K562 (cell line): ENCODE results near the gene KDM2A. TPM values are rescaled to one million over a fixed set of nuclear protein-coding genes. Genes with fewer than 3 reads are reported as not detected.

Experiments
- ATAC-seq: fragments of 200-7000 bp; cut with Tn5 transposase; 3 replicates; pipeline ENCODE4 v1.9.1; 2020; ENCODE audit warnings: moderate library complexity
- BruUV-seq: library from RNA; stranded (reverse); fragments of 400-500 nt; replicated peaks from 2 replicates; lab custom pipeline; 2021; lab: Mats Ljungman, UMichigan
- CTCF ChIA-PET: fragments of 300-600 bp; formaldehyde crosslinking; extraction: SDS; loops from one replicate; lab custom pipeline; 2021; ENCODE audit warnings: low intra/inter-chr PET ratio; lab: Yijun Ruan, JAX
- POLR2A ChIA-PET: fragments of 300-600, 350-650 bp; sonication (Branson Sonifier 250); formaldehyde crosslinking; extraction: SDS; loops from one replicate; lab custom pipeline; 2021; ENCODE audit warnings: antibody characterized with exemption, inconsistent platforms; lab: Yijun Ruan, JAX
- DNase-seq, 4 experiments: peaks; one replicate each; pipeline versions ENCODE4 v3.0.0 to v3.0.0-alpha.2; 2011 to 2018; ENCODE audit warnings: low spot score in 3 of 4, mixed read lengths in 3 of 4; ENCODE audit errors: extremely low read depth in 1 of 4
- FAIRE-seq: peaks from 2 replicates; lab custom pipeline; 2011; peaks lifted over from hg19 to GRCh38; lab: Jason Lieb, UNC
- H2AFZ ChIP-seq: 2 replicates; pipeline ENCODE4 v1.6.0; 2011; ENCODE audit warnings: low read depth, low read length, control low read depth, inconsistent platforms
- H3K27ac ChIP-seq: fragments of 200-600 bp; 3 replicates; pipeline ENCODE4 v1.8.0; 2011; ENCODE audit warnings: low read depth, mild to moderate bottlenecking, control low read depth, inconsistent platforms, low read length, moderate library complexity, mixed read lengths; ENCODE audit errors: extremely low read depth
- H3K27me3 ChIP-seq, 2 experiments: fragments of 300-600 bp in 1 of 2; 2 replicates in 1 of 2; 3 replicates in 1 of 2; pipeline versions ENCODE4 v1.6.0 to v1.8.0; 2011; ENCODE audit warnings: inconsistent platforms in 2 of 2, low read length in 2 of 2, mild to moderate bottlenecking in 1 of 2, mixed read lengths in 1 of 2, moderate library complexity in 1 of 2; ENCODE audit not compliant: control insufficient read depth in 2 of 2, insufficient read depth in 2 of 2
- H3K36me3 ChIP-seq: fragments of 300-600 bp; 3 replicates; pipeline ENCODE4 v1.8.0; 2011; ENCODE audit warnings: mild to moderate bottlenecking, low read length, inconsistent platforms; ENCODE audit not compliant: control insufficient read depth, insufficient read depth
- H3K4me1 ChIP-seq, 2 experiments: fragments of 200-600 bp in 1 of 2; replicated peaks in 1 of 2; 2 replicates in 1 of 2; 3 replicates in 1 of 2; pipeline versions ENCODE4 v1.5.1 to v1.8.0; 2011; ENCODE audit warnings: inconsistent platforms in 2 of 2, low read length in 2 of 2, mild to moderate bottlenecking in 1 of 2, mixed read lengths in 1 of 2, moderate library complexity in 1 of 2; ENCODE audit not compliant: control insufficient read depth in 2 of 2, insufficient read depth in 2 of 2
- H3K4me2 ChIP-seq: 2 replicates; pipeline ENCODE4 v1.6.1; 2011; ENCODE audit warnings: low read length, control low read depth, inconsistent platforms, mixed read lengths; ENCODE audit not compliant: insufficient read depth
- H3K4me3 ChIP-seq: fragments of 200-600 bp; sonication (generic), shearing (Covaris generic); 2 replicates; pipeline ENCODE4 v1.5.1; 2016; ENCODE audit warnings: control low read depth, inconsistent platforms
- H3K79me2 ChIP-seq: fragments of 200-600 bp; 3 replicates; pipeline ENCODE4 v1.8.0; 2011; ENCODE audit warnings: low read length, inconsistent platforms; ENCODE audit not compliant: control insufficient read depth, insufficient read depth
- H3K9ac ChIP-seq, 2 experiments: 2 replicates each; pipeline versions ENCODE4 v1.6.0 to v1.6.1; 2011; ENCODE audit warnings: low read depth in 2 of 2, low read length in 2 of 2, control low read depth in 1 of 2, inconsistent platforms in 1 of 2, mild to moderate bottlenecking in 1 of 2, mixed read lengths in 1 of 2; ENCODE audit not compliant: insufficient read depth in 1 of 2
- H3K9me1 ChIP-seq: one replicate; pipeline ENCODE4 v1.6.0; 2011; ENCODE audit warnings: inconsistent platforms, mild to moderate bottlenecking, low read length, moderate library complexity; ENCODE audit not compliant: control insufficient read depth, insufficient read depth
- H3K9me3 ChIP-seq: replicated peaks from 2 replicates; pipeline ENCODE4 v1.5.1; 2011; ENCODE audit warnings: low read depth, low read length, inconsistent platforms; ENCODE audit not compliant: control insufficient read depth, insufficient read depth
- H4K20me1 ChIP-seq: replicated peaks from 2 replicates; pipeline ENCODE4 v1.6.1; 2011; ENCODE audit warnings: low read length, inconsistent platforms, mixed read lengths; ENCODE audit not compliant: control insufficient read depth, insufficient read depth
- CBX3 ChIP-seq, 2 experiments: IDR thresholded peaks; 1 replicate in 1 of 2; 2 replicates in 1 of 2; pipeline ENCODE4 v1.6.1; 2012; ENCODE audit warnings: inconsistent platforms in 2 of 2, low read length in 2 of 2, borderline replicate concordance in 1 of 2, control low read depth in 1 of 2
- CC2D1A ChIP-seq: fragments of 450-650 bp; IDR thresholded peaks from 2 replicates; pipeline ENCODE4 v1.6.1; 2017; ENCODE audit warnings: mild to moderate bottlenecking
- CREBBP ChIP-seq: IDR thresholded peaks from one replicate; pipeline ENCODE4 v1.6.1; 2012; ENCODE audit warnings: low read depth, mild to moderate bottlenecking, control low read depth, inconsistent platforms, low read length
- CUX1 ChIP-seq: fragments of 200-800 bp; sonication (Bioruptor generic); IDR thresholded peaks from 2 replicates; pipeline ENCODE4 v1.6.1; 2016; ENCODE audit warnings: missing genetic modification characterization, missing compliant biosample characterization
- FOSL1 ChIP-seq: fragments of 200-800 bp; sonication (Bioruptor generic); conservative IDR thresholded peaks from 2 replicates; pipeline ENCODE4 v1.6.1; 2016; ENCODE audit warnings: missing genetic modification characterization, missing compliant biosample characterization
- KDM1A ChIP-seq, 2 experiments: fragments of 450-650 bp; IDR thresholded peaks; 2 replicates each; pipeline ENCODE4 v1.6.1; 2016; ENCODE audit warnings: mild to moderate bottlenecking in 2 of 2
- MEIS2 ChIP-seq: fragments of 450-650 bp; IDR thresholded peaks from 2 replicates; pipeline ENCODE4 v1.6.1; 2014; ENCODE audit warnings: mild to moderate bottlenecking; ENCODE audit not compliant: partially characterized antibody
- MXD1 ChIP-seq: fragments of 250-450 bp; sonication (Bioruptor Pico); IDR thresholded peaks from 2 replicates; pipeline ENCODE4 v1.8.0; 2021; ENCODE audit warnings: borderline replicate concordance, mild to moderate bottlenecking, moderate library complexity; ENCODE audit not compliant: poor library complexity, severe bottlenecking
- NFIC ChIP-seq: fragments of 450-650 bp; IDR thresholded peaks from 2 replicates; pipeline ENCODE4 v1.6.1; 2017; ENCODE audit warnings: mild to moderate bottlenecking, inconsistent platforms
- PML ChIP-seq: IDR thresholded peaks from 2 replicates; pipeline ENCODE4 v1.6.1; 2012; ENCODE audit warnings: low read length, inconsistent platforms
- SUPT5H ChIP-seq: fragments of 450-650 bp; IDR thresholded peaks from 2 replicates; pipeline ENCODE4 v1.6.1; 2016
- TFE3 ChIP-seq: fragments of 450-650 bp; formaldehyde crosslinking; IDR thresholded peaks from 2 replicates; pipeline ENCODE4 v1.4.0; 2020; ENCODE audit warnings: mild to moderate bottlenecking, mixed read lengths
- TRIM24 ChIP-seq, 2 experiments: fragments of 450-650 bp; IDR thresholded peaks; 2 replicates each; pipeline ENCODE4 v1.6.1; 2016
- ZBTB43 ChIP-seq: sonication (generic); formaldehyde crosslinking; IDR thresholded peaks from 2 replicates; pipeline ENCODE4 v1.8.0; 2023; ENCODE audit warnings: mild to moderate bottlenecking, missing genetic modification reagents
- WGBS: fragments of 100-300 bp; shearing (Covaris generic); methylation state at CpG from one replicate; pipeline ENCODE4 v1.1.6; 2016; ENCODE audit warnings: low coverage, mixed read lengths; ENCODE audit not compliant: insufficient coverage; ENCODE audit errors: missing lambda C conversion rate; 5-methylcytosine and 5-hydroxymethylcytosine counted together
- in situ Hi-C: fragments of 300-500 bp; cut with MboI; formaldehyde crosslinking; loops from 4 replicates; pipeline ENCODE4 v1.15.0; 2018; ENCODE audit warnings: inconsistent platforms, mixed read lengths
- intact Hi-C: fragments of 100-400 bp; cut with micrococcal nuclease; formaldehyde crosslinking; loops from 2 replicates; pipeline ENCODE4 v1.14.2; 2022
- polyA plus RNA-seq, 8 experiments: library from polyadenylated mRNA; depleted of rRNA in 4 of 8; stranded (reverse) in 5 of 8; unstranded in 3 of 8; fragments of >200 nt; fragmentation: Nextera tagmentation in 2 of 8; fragmentation: Illumina TruSeq in 1 of 8; extraction: Ambion mirVana in 2 of 8; extraction: Trizol in 1 of 8; gene quantifications; 2 replicates each; pipeline versions ENCODE4 v1.2.1 to v1.2.3, GENCODE V29; 2011 to 2014; ENCODE audit warnings: inconsistent platforms in 1 of 8, missing spikeins in 1 of 8
- total RNA-seq, 7 experiments: library from RNA; depleted of rRNA in 6 of 7; stranded (reverse); fragments of >200 nt in 6 of 7; fragmentation: Illumina TruSeq in 2 of 7; extraction: Trizol in 2 of 7; gene quantifications; 2 replicates each; pipeline versions ENCODE4 v1.2.1 to v1.2.3, GENCODE V29; 2011 to 2021; ENCODE audit warnings: low replicate concordance in 1 of 7

The KDM2A gene
- total and polyA plus RNA-seq, 9 of the 15 experiments (the other 6 are each of a cell fraction or from before 2014, with no cell fraction given): 5.0 to 39.3 (median 21.3) TPM

GRCh38 chr11:67293090-67293489 is 174.0 kb downstream of the KDM2A start (continued):
- TF ChIP-seq MEIS2 (peak; percentile 8), PML (no peak), NFIC (peak; percentile 76), KDM1A (IDR thresholded peaks at IDR 0.05) (peak; percentile 64 to 69; a peak in 2 of 4 replicates), SUPT5H (no peak), FOSL1 (tag) (0 out of 2 replicates have a peak, but pooled peaks have one; percentile 19), ZBTB43 (no peak), MXD1 (no peak)

- H3K79me2 ChIP-seq: no peaks in the 10 kb centered on the region
- no TSS peak for BruUV-seq
- TF ChIP-seq TFE3 (CRISPR knock-in tag): peak; percentile 38
- TF ChIP-seq CREBBP: no peak
- peak; percentile 94 for TF ChIP-seq CUX1 (CRISPR knock-in tag)
- no peak; a peak in 1 of 4 replicates for TF ChIP-seq TRIM24 (IDR thresholded peaks at IDR 0.05)
- no peak for TF ChIP-seq CC2D1A
- peak in 1 of 2 experiments; percentile 74; a peak in 1 of 3 replicates for TF ChIP-seq CBX3 (IDR thresholded peaks at IDR 0.05; ENCODE audit: borderline replicate concordance in 1 of 2, low read length in 2 of 2)
Measured at GRCh38 chr11:67295846-67296245, 176.8 kb downstream of the KDM2A start.

More at GRCh38 chr11:67295846-67296245, 176.8 kb downstream of the KDM2A start:
- 94% methylated on average over 1 of the region's 1 CpG for WGBS
- peak; percentile 51 for FAIRE-seq
- intact Hi-C loops (no loop called here), in situ Hi-C loops (no loop called here)
- Histone ChIP-seq H3K9me3 (peaks cover 9% of the 10 kb centered on the region; the same call in 1 of the 2 replicates), H3K4me2 (no peak overlapping the region), H2AFZ (no peak overlapping the region), H4K20me1 (no peaks in the 10 kb centered on the region), H3K4me3 (no peak overlapping the region), H3K36me3 (peaks cover 80% of the 10 kb centered on the region; the same call in 2 of the 3 replicates), H3K9me1 (no peaks in the 10 kb centered on the region), H3K27me3 (no peaks in the 10 kb centered on the region), H3K9ac (no peak overlapping the region), H3K4me1 (peaks cover 0 to 11% of the 10 kb centered on the region in 2 experiments; a peak in 2 of 5 replicates), H3K27ac (no peak overlapping the region)
- ChIA-PET POLR2A (no interaction called here), CTCF (no interaction called here)
- DNase-seq: no peak
- no peak for ATAC-seq
